Adrenal gland (tissue), 5 donors: ENCODE data around the gene SERGEF.

Experiments
- POLR2A ChIP-seq, 2 donors: fragments of 450-650 bp; IDR thresholded peaks; one replicate each; pipeline ENCODE4 v1.6.1; 2017; ENCODE audit warnings: antibody characterized with exemption in 2 of 2, mild to moderate bottlenecking in 2 of 2, moderate library complexity in 1 of 2
- TF ChIP-seq, protein P1 (sequence below), 6 experiments: fragments of 450-650 bp in 4 of 6; fragments of 200-600 bp in 2 of 6; sonication (generic) in 1 of 6; IDR thresholded peaks; 1 replicate in 5 of 6; 2 replicates in 1 of 6; pipeline versions ENCODE4 v1.5.1 to v1.8.0; 2016 to 2021; ENCODE audit warnings: antibody characterized with exemption in 6 of 6, mild to moderate bottlenecking in 2 of 6, moderate library complexity in 1 of 6
- donor health status: DM: no; HTN: no; CAD: no.

- TF ChIP-seq, protein P1, sequence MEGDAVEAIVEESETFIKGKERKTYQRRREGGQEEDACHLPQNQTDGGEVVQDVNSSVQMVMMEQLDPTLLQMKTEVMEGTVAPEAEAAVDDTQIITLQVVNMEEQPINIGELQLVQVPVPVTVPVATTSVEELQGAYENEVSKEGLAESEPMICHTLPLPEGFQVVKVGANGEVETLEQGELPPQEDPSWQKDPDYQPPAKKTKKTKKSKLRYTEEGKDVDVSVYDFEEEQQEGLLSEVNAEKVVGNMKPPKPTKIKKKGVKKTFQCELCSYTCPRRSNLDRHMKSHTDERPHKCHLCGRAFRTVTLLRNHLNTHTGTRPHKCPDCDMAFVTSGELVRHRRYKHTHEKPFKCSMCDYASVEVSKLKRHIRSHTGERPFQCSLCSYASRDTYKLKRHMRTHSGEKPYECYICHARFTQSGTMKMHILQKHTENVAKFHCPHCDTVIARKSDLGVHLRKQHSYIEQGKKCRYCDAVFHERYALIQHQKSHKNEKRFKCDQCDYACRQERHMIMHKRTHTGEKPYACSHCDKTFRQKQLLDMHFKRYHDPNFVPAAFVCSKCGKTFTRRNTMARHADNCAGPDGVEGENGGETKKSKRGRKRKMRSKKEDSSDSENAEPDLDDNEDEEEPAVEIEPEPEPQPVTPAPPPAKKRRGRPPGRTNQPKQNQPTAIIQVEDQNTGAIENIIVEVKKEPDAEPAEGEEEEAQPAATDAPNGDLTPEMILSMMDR (IDR thresholded peaks at IDR 0.05), result no peak
- TF ChIP-seq POLR2A (IDR thresholded peaks at IDR 0.05), result no peak
These were observed 210.4 kb downstream of the SERGEF start for GRCh38 chr11:17802491-17802890.
